Measurements from ENCODE around the gene TAF1.
"Not testable (repeated sequence)": the region's sequence is repeated elsewhere in the genome, so short reads cannot be mapped to it uniquely, and the experiment has no call there.

TAF1 gene

GRCh38 chrX:71504346-71504745 lies 138.2 kb downstream of the TAF1 start:
- no peaks in the 10 kb centered on the region for H3K27me3 ChIP-seq (ENCODE audit: insufficient read depth, low read length)
- H3K9ac ChIP-seq (ENCODE audit: low read length): no peak overlapping the region
- no peaks in the 10 kb centered on the region for H3K79me2 ChIP-seq (ENCODE audit: insufficient read depth, low read length)
- TF ChIP-seq, protein P1, sequence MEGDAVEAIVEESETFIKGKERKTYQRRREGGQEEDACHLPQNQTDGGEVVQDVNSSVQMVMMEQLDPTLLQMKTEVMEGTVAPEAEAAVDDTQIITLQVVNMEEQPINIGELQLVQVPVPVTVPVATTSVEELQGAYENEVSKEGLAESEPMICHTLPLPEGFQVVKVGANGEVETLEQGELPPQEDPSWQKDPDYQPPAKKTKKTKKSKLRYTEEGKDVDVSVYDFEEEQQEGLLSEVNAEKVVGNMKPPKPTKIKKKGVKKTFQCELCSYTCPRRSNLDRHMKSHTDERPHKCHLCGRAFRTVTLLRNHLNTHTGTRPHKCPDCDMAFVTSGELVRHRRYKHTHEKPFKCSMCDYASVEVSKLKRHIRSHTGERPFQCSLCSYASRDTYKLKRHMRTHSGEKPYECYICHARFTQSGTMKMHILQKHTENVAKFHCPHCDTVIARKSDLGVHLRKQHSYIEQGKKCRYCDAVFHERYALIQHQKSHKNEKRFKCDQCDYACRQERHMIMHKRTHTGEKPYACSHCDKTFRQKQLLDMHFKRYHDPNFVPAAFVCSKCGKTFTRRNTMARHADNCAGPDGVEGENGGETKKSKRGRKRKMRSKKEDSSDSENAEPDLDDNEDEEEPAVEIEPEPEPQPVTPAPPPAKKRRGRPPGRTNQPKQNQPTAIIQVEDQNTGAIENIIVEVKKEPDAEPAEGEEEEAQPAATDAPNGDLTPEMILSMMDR (IDR thresholded peaks at IDR 0.05; ENCODE audit: low read length): no peak
- TF ChIP-seq EZH2 (IDR thresholded peaks at IDR 0.05; ENCODE audit: borderline replicate concordance, low read length): no peak
- H3K4me2 ChIP-seq (ENCODE audit: low read length): no peak overlapping the region
- H3K4me1 ChIP-seq (ENCODE audit: insufficient read depth, low read length, severe bottlenecking): no peaks in the 10 kb centered on the region
- H3F3A ChIP-seq (ENCODE audit: insufficient read depth, low read length): no peaks in the 10 kb centered on the region
- H2AFZ ChIP-seq (ENCODE audit: low read length): no peak overlapping the region
- no peaks in the 10 kb centered on the region for H3K36me3 ChIP-seq (ENCODE audit: insufficient read depth, low read length)
- H3K4me3 ChIP-seq (ENCODE audit: low read depth, low read length, poor library complexity, severe bottlenecking): no peak overlapping the region
- no peaks in the 10 kb centered on the region for H3K9me2 ChIP-seq (ENCODE audit: low read depth, low read length)
- H3K9me3 ChIP-seq (ENCODE audit: low read length): no peaks in the 10 kb centered on the region
- no peak overlapping the region for H3K27ac ChIP-seq (ENCODE audit: low read depth, low read length, poor library complexity, severe bottlenecking)
- H4K20me1 ChIP-seq (ENCODE audit: insufficient read depth, low read length): no peaks in the 10 kb centered on the region

- Histone ChIP-seq H2AFZ (ENCODE audit: low read length) (no peak overlapping the region), H4K20me1 (ENCODE audit: insufficient read depth, low read length) (no peaks in the 10 kb centered on the region), H3K79me2 (ENCODE audit: insufficient read depth, low read length) (no peaks in the 10 kb centered on the region), H3K4me2 (ENCODE audit: low read length) (no peak overlapping the region), H3K9ac (ENCODE audit: low read length) (no peak overlapping the region), H3K4me3 (ENCODE audit: low read depth, low read length, poor library complexity, severe bottlenecking) (no peak overlapping the region), H3K27me3 (ENCODE audit: insufficient read depth, low read length) (no peaks in the 10 kb centered on the region), H3K4me1 (ENCODE audit: insufficient read depth, low read length, severe bottlenecking) (no peaks in the 10 kb centered on the region), H3K27ac (ENCODE audit: low read depth, low read length, poor library complexity, severe bottlenecking) (no peak overlapping the region), H3K9me3 (ENCODE audit: low read length) (no peaks in the 10 kb centered on the region), H3F3A (ENCODE audit: insufficient read depth, low read length) (no peaks in the 10 kb centered on the region), H3K9me2 (ENCODE audit: low read depth, low read length) (no peaks in the 10 kb centered on the region), H3K36me3 (ENCODE audit: insufficient read depth, low read length) (no peaks in the 10 kb centered on the region)
- TF ChIP-seq, protein P1 (IDR thresholded peaks at IDR 0.05; ENCODE audit: low read length): no peak
- TF ChIP-seq EZH2 (IDR thresholded peaks at IDR 0.05; ENCODE audit: borderline replicate concordance, low read length): no peak
These were observed 143.1 kb downstream of the TAF1 start for GRCh38 chrX:71509289-71509688.

DNA sequence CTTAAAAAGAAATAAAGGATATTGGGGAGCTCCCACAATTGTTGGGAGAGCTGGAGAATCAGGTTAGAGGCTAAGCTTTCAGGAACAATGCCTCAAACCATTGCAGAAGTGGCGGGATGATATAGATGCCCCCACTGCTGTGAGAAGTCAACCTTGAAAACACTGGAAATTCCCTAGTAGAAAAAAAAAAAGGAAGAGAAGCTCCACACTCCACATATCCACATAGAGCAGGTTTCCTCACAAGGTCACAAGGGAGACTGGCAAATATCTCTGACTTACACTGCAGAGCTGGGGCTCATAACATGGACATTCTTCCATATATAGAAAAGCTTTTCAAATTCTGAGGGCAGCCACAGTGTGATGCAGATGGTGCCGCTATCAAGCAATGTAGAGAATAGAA lies 144.0 kb downstream of the TAF1 start:
- TF ChIP-seq, protein P1 (IDR thresholded peaks at IDR 0.05; ENCODE audit: low read length): no peak
- TF ChIP-seq EZH2 (IDR thresholded peaks at IDR 0.05; ENCODE audit: borderline replicate concordance, low read length): no peak
- Histone ChIP-seq H3K9me2 (ENCODE audit: low read depth, low read length) (no peaks in the 10 kb centered on the region), H3K4me1 (ENCODE audit: insufficient read depth, low read length, severe bottlenecking) (no peaks in the 10 kb centered on the region), H3K9me3 (ENCODE audit: low read length) (no peaks in the 10 kb centered on the region), H3K4me3 (ENCODE audit: low read depth, low read length, poor library complexity, severe bottlenecking) (no peak overlapping the region), H3K4me2 (ENCODE audit: low read length) (no peak overlapping the region), H3K9ac (ENCODE audit: low read length) (no peak overlapping the region), H3K27me3 (ENCODE audit: insufficient read depth, low read length) (no peaks in the 10 kb centered on the region), H3F3A (ENCODE audit: insufficient read depth, low read length) (no peaks in the 10 kb centered on the region), H3K79me2 (ENCODE audit: insufficient read depth, low read length) (no peaks in the 10 kb centered on the region), H4K20me1 (ENCODE audit: insufficient read depth, low read length) (no peaks in the 10 kb centered on the region), H3K36me3 (ENCODE audit: insufficient read depth, low read length) (no peaks in the 10 kb centered on the region), H3K27ac (ENCODE audit: low read depth, low read length, poor library complexity, severe bottlenecking) (no peak overlapping the region), H2AFZ (ENCODE audit: low read length) (no peak overlapping the region)

DNA sequence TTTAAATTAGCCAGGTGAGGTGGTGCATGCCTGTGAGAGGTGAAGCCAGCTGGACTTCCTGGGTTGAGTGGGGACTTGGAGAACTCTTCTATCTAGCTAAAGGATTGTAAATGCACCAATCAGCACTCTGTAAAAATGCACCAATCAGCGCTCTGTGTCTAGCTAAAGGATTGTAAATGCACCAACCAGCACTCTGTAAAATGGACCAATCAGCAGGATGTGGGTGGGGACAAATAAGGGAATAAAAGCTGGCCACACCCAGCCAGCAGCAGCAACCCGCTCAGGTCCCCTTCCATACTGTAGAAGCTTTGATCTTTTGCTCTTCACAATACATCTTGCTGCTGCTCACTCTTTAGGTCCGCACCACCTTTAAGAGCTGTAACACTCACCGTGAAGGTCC lies 147.6 kb downstream of the TAF1 start:
- H2AFZ ChIP-seq (ENCODE audit: low read length); H3K4me3 ChIP-seq (ENCODE audit: low read depth, low read length, poor library complexity, severe bottlenecking); H3F3A ChIP-seq (ENCODE audit: insufficient read depth, low read length); H3K9ac ChIP-seq (ENCODE audit: low read length); H3K79me2 ChIP-seq (ENCODE audit: insufficient read depth, low read length); H3K27ac ChIP-seq (ENCODE audit: low read depth, low read length, poor library complexity, severe bottlenecking); H3K9me3 ChIP-seq (ENCODE audit: low read length); H4K20me1 ChIP-seq (ENCODE audit: insufficient read depth, low read length); H3K27me3 ChIP-seq (ENCODE audit: insufficient read depth, low read length); H3K4me2 ChIP-seq (ENCODE audit: low read length); H3K4me1 ChIP-seq (ENCODE audit: insufficient read depth, low read length, severe bottlenecking); H3K9me2 ChIP-seq (ENCODE audit: low read depth, low read length); H3K36me3 ChIP-seq (ENCODE audit: insufficient read depth, low read length): not testable (repeated sequence)

Data from OCI-LY1 (cell line).